Measurements from ENCODE around the gene TBCC. TPM values are rescaled to one million over a fixed set of nuclear protein-coding genes. Genes with fewer than 3 reads are reported as not detected.
"Not testable (repeated sequence)": the region's sequence is repeated elsewhere in the genome, so short reads cannot be mapped to it uniquely, and the experiment has no call there.

The TBCC gene
- total and polyA plus RNA-seq, 11 donors = 10.4 to 21.7 (median 16.9) TPM

- H3K4me1 ChIP-seq = peaks cover 0 to 37% (median 24%) of the 10 kb centered on the region in 12 donors
- TF ChIP-seq CTCF (IDR thresholded peaks at IDR 0.05) = no peak
- no peak for TF ChIP-seq POLR2A (IDR thresholded peaks at IDR 0.05)
- WGBS, 4 donors = 42 to 61% (median 55%) methylated on average over 21 of the region's 21 CpGs
- ATAC-seq (no peak), DNase-seq (no peak)
- peak overlapping the region in 6 of 12 donors; percentile 88 to 97 (median 93) for H3K27ac ChIP-seq
- no peaks in the 10 kb centered on the region for H3K9me3 ChIP-seq
- intact Hi-C loops (cut with DNase I) = no loop called here
- peaks cover 0 to 3% (median 0%) of the 10 kb centered on the region in 9 donors for H3K36me3 ChIP-seq
- H3K4me3 ChIP-seq = peak overlapping the region; percentile 55 to 99 (median 96)
- no peaks in the 10 kb centered on the region for H3K27me3 ChIP-seq
Measured at GRCh38 chr6:42744351-42744893, 1.5 kb downstream of the TBCC start.

- 70 to 84% (median 79%) methylated on average over 5 of the region's 5 CpGs for WGBS, 4 donors
- intact Hi-C loops (cut with DNase I) = no loop called here
Measured at GRCh38 chr6:42742116-42742894, 3.6 kb downstream of the TBCC start.

GRCh38 chr6:42740725-42741124 lies 5.2 kb downstream of the TBCC start:
- DNase-seq (no peak), ATAC-seq (no peak)
- Histone ChIP-seq H3K27ac (no peak overlapping the region), H3K27me3 (no peaks in the 10 kb centered on the region), H3K4me3 (no peak overlapping the region), H3K36me3 (peaks cover 0 to 3% (median 0%) of the 10 kb centered on the region in 9 donors), H3K9me3 (no peaks in the 10 kb centered on the region), H3K4me1 (peaks cover 0 to 20% (median 17%) of the 10 kb centered on the region in 12 donors)
- intact Hi-C loops (cut with DNase I) = no loop called here
- 51 to 64% (median 57%) methylated on average over 3 of the region's 3 CpGs for WGBS, 4 donors
- TF ChIP-seq POLR2A (IDR thresholded peaks at IDR 0.05) = no peak
- TF ChIP-seq CTCF (IDR thresholded peaks at IDR 0.05) = no peak

More at GRCh38 chr6:42742116-42742894, 3.6 kb downstream of the TBCC start:
- H3K4me1 ChIP-seq = peaks cover 0 to 21% (median 17%) of the 10 kb centered on the region in 12 donors
- no peaks in the 10 kb centered on the region for H3K27me3 ChIP-seq
- DNase-seq = no peak
- H3K36me3 ChIP-seq = peaks cover 0 to 3% (median 0%) of the 10 kb centered on the region in 9 donors
- no peak for ATAC-seq
- no peaks in the 10 kb centered on the region for H3K9me3 ChIP-seq
- H3K4me3 ChIP-seq = no peak overlapping the region
- H3K27ac ChIP-seq = no peak overlapping the region
- TF ChIP-seq POLR2A (IDR thresholded peaks at IDR 0.05) = no peak
- TF ChIP-seq CTCF (IDR thresholded peaks at IDR 0.05) = no peak

GRCh38 chr6:42735976-42736375 lies 9.9 kb downstream of the TBCC start:
- intact Hi-C loops (cut with DNase I) = no loop called here
- Histone ChIP-seq H3K27ac (no peak overlapping the region), H3K36me3 (no peaks in the 10 kb centered on the region), H3K9me3 (no peaks in the 10 kb centered on the region), H3K27me3 (no peaks in the 10 kb centered on the region), H3K4me3 (no peak overlapping the region), H3K4me1 (no peaks in the 10 kb centered on the region)
- ATAC-seq (no peak), DNase-seq (no peak)
- TF ChIP-seq CTCF (IDR thresholded peaks at IDR 0.05) (no peak), POLR2A (IDR thresholded peaks at IDR 0.05) (no peak)
- WGBS, 4 donors = 85 to 95% (median 90%) methylated on average over 3 of the region's 3 CpGs

- DNase-seq; H3K4me1 ChIP-seq; H3K9me3 ChIP-seq; H3K27ac ChIP-seq; H3K4me3 ChIP-seq; intact Hi-C loops (cut with DNase I); H3K27me3 ChIP-seq; ATAC-seq; H3K36me3 ChIP-seq: not testable (repeated sequence)
- 68 to 77% (median 76%) methylated on average over 13 of the region's 13 CpGs for WGBS, 4 donors
Measured at GRCh38 chr6:42733867-42734481, 11.9 kb downstream of the TBCC start.

Data from heart left ventricle (tissue), 16 donors.